Hepatocyte (in vitro differentiated cells): Measurements from ENCODE around the gene BAX. TPM values are rescaled to one million over a fixed set of nuclear protein-coding genes. Genes with fewer than 3 reads are reported as not detected.
"Not testable (repeated sequence)": the region's sequence is repeated elsewhere in the genome, so short reads cannot be mapped to it uniquely, and the experiment has no call there.

ENCODE experiments used
- DNase-seq: peaks from one replicate; pipeline ENCODE4 v3.0.0-alpha.2; 2016; ENCODE audit warnings: low spot score
- H2AFZ ChIP-seq: fragments of 200-600 bp; sonication (generic); 2 replicates; pipeline ENCODE4 v1.6.0; 2016; ENCODE audit warnings: antibody characterized with exemption, mild to moderate bottlenecking
- H3K27ac ChIP-seq: fragments of 200-600 bp; sonication (generic); 2 replicates; pipeline ENCODE4 v1.5.1; 2016; ENCODE audit warnings: mild to moderate bottlenecking
- H3K27me3 ChIP-seq: fragments of 200-600 bp; sonication (generic); 2 replicates; pipeline ENCODE4 v1.6.1; 2016
- H3K36me3 ChIP-seq: fragments of 200-600 bp; sonication (generic); replicated peaks from 2 replicates; pipeline ENCODE4 v1.5.1; 2016; ENCODE audit warnings: low read depth; ENCODE audit not compliant: insufficient read depth
- H3K4me1 ChIP-seq: fragments of 200-600 bp; sonication (generic); 2 replicates; pipeline ENCODE4 v1.5.1; 2016; ENCODE audit warnings: mild to moderate bottlenecking, moderate library complexity; ENCODE audit not compliant: insufficient read depth
- H3K4me2 ChIP-seq: fragments of 200-600 bp; sonication (generic); 2 replicates; pipeline ENCODE4 v1.6.0; 2016
- H3K4me3 ChIP-seq: fragments of 200-600 bp; sonication (generic); 2 replicates; pipeline ENCODE4 v1.5.1; 2016; ENCODE audit warnings: mild to moderate bottlenecking
- H3K79me2 ChIP-seq: fragments of 200-600 bp; sonication (generic); 2 replicates; pipeline ENCODE4 v1.6.0; 2017; ENCODE audit warnings: mild to moderate bottlenecking
- H3K9me2 ChIP-seq: fragments of 200-600 bp; sonication (generic); replicated peaks from 2 replicates; pipeline ENCODE4 v1.6.0; 2017; ENCODE audit warnings: mild to moderate bottlenecking; ENCODE audit not compliant: insufficient read depth
- H3K9me3 ChIP-seq: fragments of 200-600 bp; sonication (generic); 2 replicates; pipeline ENCODE4 v1.5.1; 2016; ENCODE audit warnings: low read depth, mild to moderate bottlenecking
- H4K20me1 ChIP-seq: fragments of 200-600 bp; sonication (generic); 2 replicates; pipeline ENCODE4 v1.6.0; 2016; ENCODE audit warnings: mild to moderate bottlenecking; ENCODE audit not compliant: insufficient read depth, poor library complexity, severe bottlenecking
- CTCF ChIP-seq: fragments of 200-600 bp; sonication (generic); IDR thresholded peaks from 2 replicates; pipeline ENCODE4 v1.5.1; 2016; ENCODE audit warnings: antibody characterized with exemption, mild to moderate bottlenecking; ENCODE audit not compliant: poor library complexity
- EZH2 ChIP-seq: fragments of 200-600 bp; sonication (generic); IDR thresholded peaks from 2 replicates; pipeline ENCODE4 v1.6.1; 2016; ENCODE audit warnings: antibody characterized with exemption, mild to moderate bottlenecking, borderline replicate concordance
- EZH2phosphoT487 ChIP-seq: fragments of 200-600 bp; sonication (generic); IDR thresholded peaks from one replicate; pipeline ENCODE4 v1.6.1; 2018; ENCODE audit warnings: antibody characterized with exemption, mild to moderate bottlenecking, low read depth, moderate library complexity; ENCODE audit not compliant: unreplicated experiment, severe bottlenecking
- WGBS: methylation state at CpG from one replicate; pipeline ENCODE4 v1.1.6; 2016; ENCODE audit warnings: low lambda C conversion rate; ENCODE audit errors: missing lambda C conversion rate; 5-methylcytosine and 5-hydroxymethylcytosine counted together
- polyA plus RNA-seq: library from polyadenylated mRNA; unstranded; fragments of >200 nt; fragmentation: Nextera tagmentation; extraction: Ambion mirVana; gene quantifications from 2 replicates; pipeline ENCODE4 v1.2.1, GENCODE V29; 2016
- total RNA-seq: library from RNA; depleted of rRNA; stranded (reverse); fragments of >200 nt; gene quantifications from 2 replicates; pipeline ENCODE4 v1.2.3, GENCODE V29; 2014

Gene BAX
- total and polyA plus RNA-seq, 2 experiments from 2014 or later, result 77.3 to 116 TPM

DNA sequence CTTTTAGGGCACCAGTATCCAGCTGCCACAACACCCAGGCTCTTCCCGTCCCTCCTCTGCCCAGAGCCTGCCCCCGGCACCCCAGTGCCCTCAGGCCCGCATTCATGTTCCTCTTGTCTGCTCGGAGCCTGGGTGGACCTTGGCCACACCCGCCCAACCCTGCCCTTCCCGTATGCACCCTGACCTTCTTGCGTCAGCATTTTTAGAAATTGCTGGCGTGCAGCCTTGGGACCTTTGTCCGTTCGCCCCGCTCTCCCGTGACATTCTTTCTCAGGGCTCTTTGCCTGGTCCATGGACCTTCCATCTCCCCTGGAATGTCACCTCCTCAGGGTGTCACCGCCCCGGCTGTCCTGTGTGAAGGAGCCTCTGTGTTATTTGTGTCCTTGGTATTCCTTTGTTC, 47.0 kb upstream of the BAX start:
- 89% methylated on average over 14 of the region's 14 CpGs for WGBS
- H3K4me1 ChIP-seq, result no peaks in the 10 kb centered on the region
- no peak overlapping the region for H3K4me2 ChIP-seq
- H3K36me3 ChIP-seq, result no peaks in the 10 kb centered on the region
- H3K4me3 ChIP-seq, result no peak overlapping the region
- H3K79me2 ChIP-seq, result peaks cover 5% of the 10 kb centered on the region
- H2AFZ ChIP-seq, result no peak overlapping the region
- H3K9me3 ChIP-seq, result no peaks in the 10 kb centered on the region
- peak; percentile 65 for DNase-seq
- H3K27ac ChIP-seq, result peak overlapping the region; percentile 55
- H4K20me1 ChIP-seq, result no peaks in the 10 kb centered on the region
- no peaks in the 10 kb centered on the region for H3K9me2 ChIP-seq
- TF ChIP-seq CTCF, result no peak
- TF ChIP-seq EZH2phosphoT487, result no peak
- TF ChIP-seq EZH2, result no peak
- no peaks in the 10 kb centered on the region for H3K27me3 ChIP-seq

- H3K4me1 ChIP-seq, H3K36me3 ChIP-seq, H2AFZ ChIP-seq, H3K79me2 ChIP-seq, H3K9me3 ChIP-seq, H3K4me3 ChIP-seq, H3K27me3 ChIP-seq, H3K27ac ChIP-seq, DNase-seq, H3K4me2 ChIP-seq, H4K20me1 ChIP-seq, H3K9me2 ChIP-seq: not testable (repeated sequence)
- WGBS, result 98% methylated on average over 11 of the region's 11 CpGs
Measured at GRCh38 chr19:48909424-48910077, 45.1 kb upstream of the BAX start.

DNA sequence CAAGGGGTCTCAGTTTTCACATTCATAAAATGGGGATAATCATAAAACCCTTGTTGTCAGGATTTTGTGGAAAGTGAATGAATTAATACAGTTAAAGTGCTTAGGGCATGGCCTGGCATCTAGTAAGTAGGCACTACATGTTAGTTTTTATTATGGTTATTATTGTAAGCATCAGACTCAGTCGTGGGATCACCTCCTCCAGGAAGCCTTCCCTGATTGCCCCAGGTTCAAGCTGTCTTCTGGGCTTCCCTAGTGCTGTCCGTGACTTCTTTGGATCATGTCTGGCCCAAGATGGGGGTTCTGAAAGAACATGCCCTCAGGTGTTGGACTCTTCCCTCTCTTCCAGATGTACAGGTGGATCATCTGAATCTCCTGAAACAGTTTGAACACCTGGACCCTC, 43.9 kb upstream of the BAX start:
- Histone ChIP-seq H3K9me2 (no peaks in the 10 kb centered on the region), H4K20me1 (no peaks in the 10 kb centered on the region), H3K36me3 (no peaks in the 10 kb centered on the region), H3K4me1 (no peaks in the 10 kb centered on the region), H3K4me2 (no peak overlapping the region), H3K27ac (no peak overlapping the region), H3K79me2 (no peaks in the 10 kb centered on the region), H3K27me3 (no peaks in the 10 kb centered on the region), H3K4me3 (no peak overlapping the region), H3K9me3 (no peaks in the 10 kb centered on the region), H2AFZ (no peak overlapping the region)
- 96% methylated on average over 2 of the region's 2 CpGs for WGBS
- TF ChIP-seq EZH2, result no peak
- TF ChIP-seq CTCF, result no peak
- no peak for TF ChIP-seq EZH2phosphoT487
- no peak for DNase-seq

DNA sequence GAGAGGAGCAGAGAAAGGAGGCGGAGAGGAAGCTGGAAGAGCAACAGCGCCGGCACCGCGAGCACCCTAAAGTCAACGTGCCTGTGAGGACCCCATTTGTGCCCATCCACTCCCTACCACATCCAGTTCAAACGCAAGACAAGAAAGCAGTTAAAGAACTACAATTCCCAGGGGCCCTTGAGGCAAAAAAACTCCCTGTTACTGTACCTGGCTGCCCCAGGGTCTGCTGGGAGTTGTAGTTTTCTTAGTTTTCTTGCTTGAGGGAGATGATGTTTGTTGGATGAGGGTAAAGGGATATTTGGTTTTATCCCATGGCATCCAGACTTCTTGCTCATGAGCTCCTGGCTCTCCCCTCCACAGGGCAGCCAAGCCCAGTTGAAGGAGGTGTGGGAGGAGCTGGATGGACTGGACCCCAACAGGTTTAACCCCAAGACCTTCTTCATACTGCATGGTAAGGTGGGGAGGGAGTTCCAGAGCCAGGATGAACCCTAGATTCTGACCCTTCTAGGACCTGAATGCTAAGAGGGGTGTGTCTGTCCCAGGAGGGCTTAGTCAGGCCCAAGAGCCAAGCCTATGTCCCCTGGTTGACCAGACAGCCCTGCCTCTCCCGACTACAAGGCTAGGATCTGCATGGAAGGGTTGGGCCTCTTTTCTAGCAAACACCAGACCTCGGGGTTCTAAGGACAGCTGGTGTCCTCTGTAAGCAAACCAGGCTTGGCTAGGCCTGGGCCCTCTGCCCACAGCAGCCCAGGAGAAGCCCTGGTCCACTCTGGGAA, 41.4 kb upstream of the BAX start:
- Histone ChIP-seq H3K9me3 (no peaks in the 10 kb centered on the region), H2AFZ (no peak overlapping the region), H3K27me3 (no peaks in the 10 kb centered on the region), H3K4me2 (no peak overlapping the region), H3K4me3 (no peak overlapping the region), H3K36me3 (no peaks in the 10 kb centered on the region), H3K27ac (no peak overlapping the region), H4K20me1 (no peaks in the 10 kb centered on the region), H3K79me2 (no peaks in the 10 kb centered on the region), H3K9me2 (no peaks in the 10 kb centered on the region), H3K4me1 (no peaks in the 10 kb centered on the region)
- WGBS, result 94% methylated on average over 9 of the region's 9 CpGs
- no peak for DNase-seq
- no peak for TF ChIP-seq EZH2
- no peak for TF ChIP-seq EZH2phosphoT487
- no peak for TF ChIP-seq CTCF
